Gastrocnemius medialis (tissue), 4 donors: ENCODE measurements around the gene SRGAP3. TPM values are rescaled to one million over a fixed set of nuclear protein-coding genes. Genes with fewer than 3 reads are reported as not detected.
A peak's percentile ranks its signal among the peaks of the same experiment; 100 is the strongest.

Source experiments
- ATAC-seq, 2 donors: fragments of 150-250 bp; one replicate each; pipeline ENCODE4 v1.9.1; 2016
- DNase-seq, 2 donors: peaks; one replicate each; pipeline ENCODE4 v3.0.0-alpha.2; 2019
- H3K27ac ChIP-seq, 4 donors: fragments of 200-600 bp; sonication (generic); 1 replicate in 1 of 4; 2 replicates in 3 of 4; pipeline ENCODE4 v1.5.1; 2016 to 2018; ENCODE audit warnings: mild to moderate bottlenecking in 2 of 4, moderate library complexity in 1 of 4
- H3K27me3 ChIP-seq, 3 donors: fragments of 200-600 bp; sonication (generic) in 2 of 3; 1 replicate in 1 of 3; 2 replicates in 2 of 3; pipeline versions ENCODE4 v1.5.1 to v1.6.0; 2016 to 2019; ENCODE audit warnings: mild to moderate bottlenecking in 1 of 3, moderate library complexity in 1 of 3
- H3K36me3 ChIP-seq, 2 donors: fragments of 200-600 bp; sonication (generic) in 1 of 2; one replicate each; pipeline ENCODE4 v1.5.1; 2017 to 2018
- H3K4me1 ChIP-seq, 2 donors: fragments of 200-600 bp; sonication (generic) in 1 of 2; one replicate each; pipeline ENCODE4 v1.5.1; 2016 to 2017; ENCODE audit warnings: mild to moderate bottlenecking in 2 of 2
- H3K4me3 ChIP-seq, 4 donors: fragments of 200-600 bp; sonication (generic) in 3 of 4; 1 replicate in 1 of 4; 2 replicates in 3 of 4; pipeline ENCODE4 v1.5.1; 2016 to 2019; ENCODE audit warnings: mild to moderate bottlenecking in 2 of 4
- H3K9me3 ChIP-seq, 3 donors: fragments of 200-600 bp; sonication (generic) in 2 of 3; 1 replicate in 1 of 3; 2 replicates in 2 of 3; pipeline ENCODE4 v1.5.1; 2016 to 2019
- POLR2A ChIP-seq, 2 donors: fragments of 450-650 bp; IDR thresholded peaks; one replicate each; pipeline ENCODE4 v1.6.1; 2017; ENCODE audit warnings: antibody characterized with exemption in 2 of 2, mild to moderate bottlenecking in 2 of 2, moderate library complexity in 2 of 2
- in situ Hi-C, 4 donors: fragments of 200-750 bp; cut with MboI; loops; one replicate each; pipeline versions ENCODE4 v1.15.0 to v1.8.0; 2017; ENCODE audit warnings: low sequenced_read_pairs in 4 of 4
- intact Hi-C: fragments of 100-400 bp; cut with DNase I; formaldehyde crosslinking; loops from one replicate; pipeline ENCODE4 v1.15.1; 2023; ENCODE audit warnings: low total_unique reads
- total RNA-seq, 4 donors: library from RNA; depleted of rRNA; stranded (reverse); fragments of >200 nt; gene quantifications; one replicate each; pipeline versions ENCODE4 v1.1.0 to v1.2.3, GENCODE V29; 2016
- TF ChIP-seq, protein P1 (sequence below), 5 experiments: fragments of 450-650 bp in 3 of 5; fragments of 200-600 bp in 2 of 5; sonication (generic) in 2 of 5; IDR thresholded peaks in 4 of 5; conservative IDR thresholded peaks in 1 of 5; 1 replicate in 4 of 5; 2 replicates in 1 of 5; pipeline ENCODE4 v1.5.1; 2016 to 2019; ENCODE audit warnings: antibody characterized with exemption in 5 of 5, mild to moderate bottlenecking in 3 of 5, moderate library complexity in 3 of 5

The SRGAP3 gene
- total RNA-seq, 4 donors from 2014 or later = 1.3 to 2.3 (median 1.8) TPM

DNA sequence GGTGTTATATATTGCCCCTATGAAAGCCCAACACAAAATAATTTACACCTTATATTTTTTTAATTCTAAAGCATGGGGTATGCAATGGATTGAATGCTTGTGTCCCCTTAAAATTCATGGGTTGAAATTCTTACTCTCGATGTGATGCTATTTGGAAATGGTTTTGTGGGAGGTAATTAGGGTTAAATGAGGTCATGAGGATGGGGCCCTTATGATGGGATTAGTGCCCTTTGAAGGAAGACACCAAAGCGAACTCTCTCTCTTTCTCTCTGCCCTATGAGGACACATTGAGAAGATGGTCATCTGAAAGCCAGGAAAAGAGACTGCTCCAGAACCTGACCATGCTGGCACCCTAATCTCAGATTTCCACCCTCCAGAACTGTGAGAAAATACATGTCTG is 7.6 kb upstream of the SRGAP3 start:
- in situ Hi-C loops = no loop called here

DNA sequence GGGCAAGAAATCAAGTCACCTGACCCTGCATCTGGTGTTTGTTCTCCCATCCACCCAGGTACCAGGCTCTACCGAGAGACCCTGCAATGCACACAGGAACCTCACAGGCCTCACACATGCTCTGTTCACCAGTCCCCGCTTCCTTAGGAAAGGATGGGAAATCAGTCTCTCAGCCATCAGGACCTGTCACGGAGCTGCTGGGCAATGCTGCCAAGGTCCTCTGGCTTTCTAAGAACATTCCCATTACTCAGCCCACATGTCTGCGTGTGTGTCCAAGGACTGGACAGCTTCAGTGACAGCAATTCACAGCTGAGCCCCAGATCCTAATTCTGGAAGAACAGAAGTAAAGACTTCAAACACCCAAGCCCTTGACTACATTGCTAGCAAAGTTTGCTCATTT is 6.5 kb upstream of the SRGAP3 start:
- Histone ChIP-seq H3K27me3 (no peaks in the 10 kb centered on the region), H3K36me3 (no peaks in the 10 kb centered on the region), H3K4me1 (peaks cover 5% of the 10 kb centered on the region in 2 donors), H3K9me3 (no peaks in the 10 kb centered on the region), H3K4me3 (no peak overlapping the region), H3K27ac (peak overlapping the region in 1 of 4 donors; percentile 48)
- in situ Hi-C loops (no loop called here), intact Hi-C loops (no loop called here)
- peak in 1 of 2 donors; percentile 84 for ATAC-seq
- DNase-seq = peak in 1 of 2 donors; percentile 22
- no peak for TF ChIP-seq POLR2A (IDR thresholded peaks at IDR 0.05)
- TF ChIP-seq, protein P1, sequence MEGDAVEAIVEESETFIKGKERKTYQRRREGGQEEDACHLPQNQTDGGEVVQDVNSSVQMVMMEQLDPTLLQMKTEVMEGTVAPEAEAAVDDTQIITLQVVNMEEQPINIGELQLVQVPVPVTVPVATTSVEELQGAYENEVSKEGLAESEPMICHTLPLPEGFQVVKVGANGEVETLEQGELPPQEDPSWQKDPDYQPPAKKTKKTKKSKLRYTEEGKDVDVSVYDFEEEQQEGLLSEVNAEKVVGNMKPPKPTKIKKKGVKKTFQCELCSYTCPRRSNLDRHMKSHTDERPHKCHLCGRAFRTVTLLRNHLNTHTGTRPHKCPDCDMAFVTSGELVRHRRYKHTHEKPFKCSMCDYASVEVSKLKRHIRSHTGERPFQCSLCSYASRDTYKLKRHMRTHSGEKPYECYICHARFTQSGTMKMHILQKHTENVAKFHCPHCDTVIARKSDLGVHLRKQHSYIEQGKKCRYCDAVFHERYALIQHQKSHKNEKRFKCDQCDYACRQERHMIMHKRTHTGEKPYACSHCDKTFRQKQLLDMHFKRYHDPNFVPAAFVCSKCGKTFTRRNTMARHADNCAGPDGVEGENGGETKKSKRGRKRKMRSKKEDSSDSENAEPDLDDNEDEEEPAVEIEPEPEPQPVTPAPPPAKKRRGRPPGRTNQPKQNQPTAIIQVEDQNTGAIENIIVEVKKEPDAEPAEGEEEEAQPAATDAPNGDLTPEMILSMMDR (IDR thresholded peaks at IDR 0.05 in 4 of 5, conservative IDR thresholded peaks at IDR 0.05 in 1 of 5) = no peak

More for the DNA sequence above, 7.6 kb upstream of the SRGAP3 start:
- Histone ChIP-seq H3K27ac (no peak overlapping the region), H3K36me3 (no peaks in the 10 kb centered on the region), H3K4me3 (no peak overlapping the region), H3K4me1 (no peaks in the 10 kb centered on the region), H3K9me3 (no peaks in the 10 kb centered on the region), H3K27me3 (no peaks in the 10 kb centered on the region)
- ATAC-seq (no peak), DNase-seq (no peak)
- TF ChIP-seq POLR2A (IDR thresholded peaks at IDR 0.05) = no peak
- TF ChIP-seq, protein P1 (IDR thresholded peaks at IDR 0.05 in 4 of 5, conservative IDR thresholded peaks at IDR 0.05 in 1 of 5) = no peak
- intact Hi-C loops = no loop called here

DNA sequence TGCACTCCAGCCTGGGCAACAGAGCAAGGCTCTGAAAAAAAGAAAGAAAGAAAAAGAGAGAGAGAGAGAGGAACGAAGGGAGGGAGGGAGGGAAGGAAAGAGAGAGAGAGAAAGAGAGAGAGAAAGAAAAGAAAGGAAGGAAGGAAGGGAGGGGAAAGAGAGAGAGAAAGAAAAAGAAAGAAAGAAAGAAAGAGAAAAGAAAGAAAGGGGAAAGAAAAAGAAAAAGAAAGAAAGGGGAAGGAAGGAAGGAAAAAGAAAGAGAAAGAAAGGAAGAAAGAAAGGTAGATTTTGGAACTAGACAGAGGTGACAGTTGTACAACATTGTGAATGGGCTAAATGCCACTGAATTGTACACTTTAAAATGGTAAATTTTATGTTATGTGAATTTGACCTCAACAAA is 5.3 kb upstream of the SRGAP3 start:
- no peak overlapping the region for H3K4me3 ChIP-seq
- H3K36me3 ChIP-seq = no peaks in the 10 kb centered on the region
- no peak for TF ChIP-seq POLR2A (IDR thresholded peaks at IDR 0.05)
- TF ChIP-seq, protein P1 (IDR thresholded peaks at IDR 0.05 in 4 of 5, conservative IDR thresholded peaks at IDR 0.05 in 1 of 5) = no peak
- no peak for ATAC-seq
- DNase-seq = no peak
- H3K27ac ChIP-seq = no peak overlapping the region
- intact Hi-C loops (loop anchor here (5.0 kb wide), 2 partner anchors 217 to 292 kb away; partner anchors contain the start of gene RAD18), in situ Hi-C loops (no loop called here)
- H3K9me3 ChIP-seq = no peaks in the 10 kb centered on the region
- H3K27me3 ChIP-seq = no peaks in the 10 kb centered on the region
- peaks cover 16% of the 10 kb centered on the region in 2 donors for H3K4me1 ChIP-seq

DNA sequence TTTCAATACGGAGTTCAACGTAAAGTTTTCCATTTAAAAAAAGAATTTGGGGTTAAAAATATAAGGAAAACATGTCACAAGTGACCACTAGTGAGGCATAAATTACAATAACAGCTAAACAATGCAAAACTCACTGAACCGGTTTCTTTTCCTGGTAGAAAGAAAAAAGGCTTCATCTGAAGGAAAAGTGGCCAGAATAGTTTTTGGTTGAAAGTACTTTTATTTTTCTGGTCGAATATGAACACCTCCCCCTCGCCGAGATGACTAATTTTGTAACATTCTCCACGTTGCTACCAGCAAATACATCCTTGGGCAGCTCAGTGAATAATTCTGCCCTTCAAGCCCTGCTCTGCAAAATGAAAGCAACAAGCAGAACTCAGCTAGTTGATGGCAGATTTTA is 3.9 kb upstream of the SRGAP3 start:
- Histone ChIP-seq H3K4me1 (peaks cover 28 to 30% of the 10 kb centered on the region in 2 donors), H3K4me3 (no peak overlapping the region), H3K9me3 (no peaks in the 10 kb centered on the region), H3K27me3 (no peaks in the 10 kb centered on the region), H3K36me3 (no peaks in the 10 kb centered on the region), H3K27ac (no peak overlapping the region)
- TF ChIP-seq POLR2A (IDR thresholded peaks at IDR 0.05) = no peak
- TF ChIP-seq, protein P1 (IDR thresholded peaks at IDR 0.05 in 4 of 5, conservative IDR thresholded peaks at IDR 0.05 in 1 of 5) = no peak
- no peak for ATAC-seq
- in situ Hi-C loops = no loop called here
- no peak for DNase-seq
- intact Hi-C loops = loop anchor here (5.0 kb wide), 2 partner anchors 216 to 291 kb away; partner anchors contain the start of gene RAD18
